LHCN-M2 (cell line): ENCODE data around the gene TOM1L2. TPM values are rescaled to one million over a fixed set of nuclear protein-coding genes. Genes with fewer than 3 reads are reported as not detected.

ENCODE experiments used
- DNase-seq: peaks from one replicate; pipeline ENCODE4 v3.0.0-alpha.2; 2012; ENCODE audit warnings: low read depth
- total RNA-seq: library from RNA; depleted of rRNA; stranded (reverse); fragments of >200 nt; gene quantifications from 2 replicates; pipeline ENCODE4 v1.2.3, GENCODE V29; 2014

Gene TOM1L2
- total RNA-seq, 1 experiment from 2014 or later: 39.2 TPM

- DNase-seq: no peak
Measured at GRCh38 chr17:17820463-17821158, 151.6 kb downstream of the TOM1L2 start.

- DNase-seq: no peak
Measured at GRCh38 chr17:17820046-17820445, 152.2 kb downstream of the TOM1L2 start.

GRCh38 chr17:17819561-17819995, 152.6 kb downstream of the TOM1L2 start:
- DNase-seq: peak; percentile 70

DNA sequence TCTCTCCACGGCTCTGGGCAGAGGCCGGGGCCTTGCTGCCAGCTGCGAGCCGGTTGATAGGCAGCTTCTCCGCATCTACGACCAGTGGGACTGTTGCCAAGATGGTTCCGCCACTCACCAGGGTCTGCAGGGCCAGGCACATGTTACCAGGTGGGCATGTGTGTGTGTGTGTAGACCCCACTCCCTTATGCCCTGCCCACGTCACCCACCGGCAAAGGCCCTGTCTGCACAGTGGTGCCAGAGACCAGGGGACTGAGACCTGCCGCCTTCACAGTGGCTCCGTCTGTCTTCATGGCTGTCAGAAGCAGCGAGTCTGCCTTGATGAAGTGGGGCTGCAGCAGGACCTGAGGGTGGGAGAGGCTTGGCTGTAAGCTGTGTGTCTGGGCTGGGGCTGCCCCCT, 153.1 kb downstream of the TOM1L2 start:
- no peak for DNase-seq

- no peak for DNase-seq
Measured at GRCh38 chr17:17818088-17818526, 154.1 kb downstream of the TOM1L2 start.

GRCh38 chr17:17817552-17817947, 154.7 kb downstream of the TOM1L2 start:
- DNase-seq: no peak

- no peak for DNase-seq
Measured at GRCh38 chr17:17816831-17817551, 155.2 kb downstream of the TOM1L2 start.

- DNase-seq: no peak
Measured at GRCh38 chr17:17816240-17816814, 155.9 kb downstream of the TOM1L2 start.

GRCh38 chr17:17815436-17816200, 156.6 kb downstream of the TOM1L2 start:
- no peak for DNase-seq

DNA sequence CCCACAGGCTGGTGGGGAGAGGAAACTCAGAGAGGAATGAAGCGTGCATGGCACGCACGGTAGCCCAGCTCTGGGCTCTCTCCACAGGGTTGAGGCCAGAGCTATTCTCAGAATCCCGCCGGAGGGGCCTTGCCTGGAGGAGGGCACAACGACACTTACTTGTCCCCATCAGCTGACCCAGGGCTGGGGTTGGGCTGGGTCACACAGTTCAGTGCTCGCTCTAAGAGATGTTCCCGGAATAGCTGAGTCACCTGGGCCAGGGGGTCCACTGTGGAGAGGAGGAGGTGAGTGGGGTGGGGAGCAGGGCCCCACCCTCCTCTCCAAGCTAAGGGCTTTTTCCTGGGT, 157.2 kb downstream of the TOM1L2 start:
- no peak for DNase-seq

- no peak for DNase-seq
Measured at GRCh38 chr17:17814162-17815061, 157.8 kb downstream of the TOM1L2 start.

DNA sequence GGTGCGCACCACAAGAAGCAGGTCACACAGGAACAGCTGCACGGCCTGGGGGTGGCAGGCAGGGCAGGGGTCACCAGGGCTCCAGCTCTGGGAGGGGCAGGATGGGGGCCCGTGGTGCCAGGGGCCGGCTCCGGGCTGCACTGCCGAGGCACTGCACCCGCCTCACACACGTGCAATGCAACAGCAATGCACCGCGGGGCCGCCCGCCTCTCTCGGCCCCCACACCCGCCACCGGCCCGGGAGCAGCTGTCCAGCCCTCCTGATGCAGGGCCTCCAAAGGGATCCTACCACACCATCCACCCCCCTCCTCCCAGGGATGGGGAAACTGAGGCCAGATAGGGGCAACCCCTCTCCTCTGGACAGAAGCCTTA, 158.5 kb downstream of the TOM1L2 start:
- DNase-seq: no peak

- no peak for DNase-seq
Measured at GRCh38 chr17:17813055-17813724, 159.0 kb downstream of the TOM1L2 start.

GRCh38 chr17:17812211-17813054, 159.8 kb downstream of the TOM1L2 start:
- peak; percentile 43 for DNase-seq

GRCh38 chr17:17811381-17812210, 160.6 kb downstream of the TOM1L2 start:
- no peak for DNase-seq

DNA sequence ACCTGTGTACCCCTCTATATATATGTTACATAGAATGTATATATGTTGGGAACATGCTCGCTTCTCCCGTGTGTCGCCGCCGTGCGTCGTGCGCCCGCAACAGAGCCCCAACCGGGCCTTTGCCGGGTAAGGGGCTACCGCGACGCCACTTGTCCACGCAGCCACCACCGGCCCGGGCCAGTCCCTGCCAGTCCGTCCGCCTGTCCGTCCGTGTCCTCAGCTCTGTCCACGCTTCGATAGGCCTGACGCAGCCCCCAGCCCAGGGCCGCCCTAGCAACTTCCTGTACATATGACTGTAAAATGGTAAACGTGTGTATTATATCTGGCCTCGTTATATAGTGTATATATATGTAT, 161.3 kb downstream of the TOM1L2 start:
- DNase-seq: no peak

DNA sequence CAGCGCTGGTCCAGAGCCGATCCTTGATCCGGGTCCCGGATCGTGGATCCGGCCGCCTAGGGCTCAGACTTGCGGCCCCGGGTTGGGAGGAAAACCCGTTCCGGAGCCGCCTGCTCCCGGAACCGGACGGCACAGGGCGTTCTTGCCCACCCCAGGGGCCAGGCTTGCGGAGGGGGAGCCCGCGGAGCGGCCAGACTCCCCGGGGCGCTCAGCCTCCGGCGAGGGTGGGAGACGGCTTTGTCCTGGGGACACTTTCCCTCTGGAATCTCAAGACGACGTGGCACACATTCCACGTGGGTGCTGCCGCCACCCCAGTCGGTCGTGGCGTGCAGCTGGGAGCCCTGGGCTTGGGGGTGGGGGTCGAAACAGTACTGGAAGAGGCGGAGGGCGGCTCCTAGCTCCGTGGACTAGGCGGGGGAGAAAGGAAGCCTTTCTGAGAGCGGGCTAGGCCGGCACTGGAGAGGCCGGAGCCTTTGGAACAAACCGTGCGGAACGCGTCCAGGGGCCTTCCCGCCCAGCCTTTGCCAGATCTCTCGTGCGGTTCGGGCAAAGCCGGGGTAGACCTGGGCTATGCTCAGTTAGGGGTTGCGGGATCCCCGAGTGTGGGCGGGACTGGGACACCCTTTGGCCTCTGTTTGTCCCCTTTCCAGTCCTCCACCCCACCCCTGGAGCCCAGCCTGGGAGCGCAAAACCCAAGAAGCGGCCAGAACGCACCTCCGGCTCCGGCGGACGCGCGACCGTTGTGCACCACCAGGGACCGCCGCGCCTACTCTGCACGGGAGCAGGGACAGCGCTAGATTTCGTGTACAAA, 161.9 kb downstream of the TOM1L2 start:
- DNase-seq: no peak

DNA sequence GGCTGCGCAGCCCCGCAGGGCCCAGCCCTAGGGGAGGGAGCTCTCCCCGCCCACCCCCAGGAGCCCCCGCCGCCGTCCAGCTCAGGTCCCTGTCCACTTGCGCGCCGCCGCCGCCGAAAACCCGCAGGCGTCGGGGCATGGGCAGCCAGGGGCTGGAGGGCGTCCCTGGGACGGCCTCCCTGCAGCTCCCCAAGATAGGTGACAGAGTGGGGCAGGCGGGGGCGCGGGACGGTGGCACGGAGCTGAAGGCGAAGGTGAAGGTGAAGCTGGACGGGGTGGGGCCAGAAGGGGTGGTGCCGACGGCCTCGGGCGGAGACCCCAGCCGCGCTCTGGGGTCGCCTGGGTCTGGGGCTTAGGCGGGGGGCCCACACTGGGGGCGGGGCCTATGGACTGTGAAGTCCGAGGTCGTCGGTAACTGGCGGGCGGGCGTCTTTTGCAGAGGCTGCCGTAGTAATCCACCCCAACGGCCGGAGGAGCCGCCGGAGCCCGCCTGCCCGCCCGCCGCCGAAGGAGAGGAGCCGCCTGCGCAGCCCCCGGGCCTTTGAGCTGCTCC, 162.6 kb downstream of the TOM1L2 start:
- no peak for DNase-seq
